Adrenal gland (tissue), 12 donors: Measurements from ENCODE around the gene LPP. TPM values are rescaled to one million over a fixed set of nuclear protein-coding genes. Genes with fewer than 3 reads are reported as not detected.

Experiments used
- DNase-seq, 7 donors: peaks; one replicate each; pipeline ENCODE4 v3.0.0-alpha.2; 2019 to 2020
- H3K27ac ChIP-seq, 5 donors: fragments of 200-600 bp; sonication (generic) in 4 of 5; 1 replicate in 3 of 5; 2 replicates in 2 of 5; pipeline versions ENCODE4 v1.5.1 to v1.8.0; 2016 to 2020; ENCODE audit warnings: mild to moderate bottlenecking in 1 of 5
- H3K27me3 ChIP-seq: fragments of 200-600 bp; 2 replicates; pipeline ENCODE4 v1.8.0; 2021
- H3K36me3 ChIP-seq, 2 donors: fragments of 200-600 bp; replicated peaks in 1 of 2; 1 replicate in 1 of 2; 2 replicates in 1 of 2; pipeline versions ENCODE4 v1.5.1 to v1.8.0; 2018 to 2022
- H3K4me1 ChIP-seq, 2 donors: fragments of 200-600 bp; replicated peaks in 1 of 2; 1 replicate in 1 of 2; 2 replicates in 1 of 2; pipeline versions ENCODE4 v1.5.1 to v1.8.0; 2018 to 2021
- H3K4me3 ChIP-seq, 4 donors: fragments of 200-600 bp; sonication (generic) in 3 of 4; one replicate each; pipeline ENCODE4 v1.5.1; 2016 to 2018
- H3K9me3 ChIP-seq, 3 donors: fragments of 200-600 bp; sonication (generic) in 1 of 3; replicated peaks in 1 of 3; 1 replicate in 2 of 3; 2 replicates in 1 of 3; pipeline versions ENCODE4 v1.5.1 to v1.8.0; 2016 to 2021
- POLR2A ChIP-seq, 2 donors: fragments of 450-650 bp; IDR thresholded peaks; one replicate each; pipeline ENCODE4 v1.6.1; 2017; ENCODE audit warnings: antibody characterized with exemption in 2 of 2, mild to moderate bottlenecking in 2 of 2, moderate library complexity in 1 of 2
- WGBS, 4 donors: extraction: QIAGEN DNeasy Blood & Tissue Kit in 2 of 4; methylation state at CpG; one replicate each; pipeline versions ENCODE4 v1.1.5 to v1.1.7; 2013 to 2017; 5-methylcytosine and 5-hydroxymethylcytosine counted together
- intact Hi-C, 2 donors: fragments of 100-400 bp; cut with DNase I; formaldehyde crosslinking; loops; one replicate each; pipeline versions ENCODE4 v1.14.1 to v1.15.0; 2022 to 2023
- polyA plus RNA-seq, 3 donors: library from polyadenylated mRNA; stranded (reverse); fragments of 200-250 nt in 2 of 3; fragments of 350-450 nt in 1 of 3; fragmentation: Illumina TruSeq in 1 of 3; extraction: RNeasy Lipid Tissue Mini Kit (QIAGEN cat#74804) in 1 of 3; gene quantifications; one replicate each; pipeline ENCODE4 v1.2.3, GENCODE V29; 2013 to 2014
- total RNA-seq, 9 donors: library from RNA; depleted of rRNA in 4 of 9; stranded (reverse); fragments of >200 nt in 4 of 9; fragments of 120-200 nt in 1 of 9; fragmentation: NEBNext Ultra II Directional in 1 of 9; extraction: Animal tissue kit (Norgen Biotek cat#: 25700) in 1 of 9; gene quantifications; one replicate each; pipeline versions ENCODE4 v1.1.0 to v1.2.4, GENCODE V29; 2013 to 2023
- TF ChIP-seq, protein P1 (sequence below), 6 experiments: fragments of 450-650 bp in 4 of 6; fragments of 200-600 bp in 2 of 6; sonication (generic) in 1 of 6; IDR thresholded peaks; 1 replicate in 5 of 6; 2 replicates in 1 of 6; pipeline versions ENCODE4 v1.5.1 to v1.8.0; 2016 to 2021; ENCODE audit warnings: antibody characterized with exemption in 6 of 6, mild to moderate bottlenecking in 2 of 6, moderate library complexity in 1 of 6
- donor health status: healthy with polysubstance abuse.
- donor health status: Bipolar disorder and iron deficiency.
- donor health status: DM: yes; HTN: yes; CAD: no.
- donor health status: DM: no; HTN: no; CAD: no.
- donor health status: DM: no; HTN: no; CAD: no.
- donor health status: DM: yes; HTN: yes; CAD: no.

Gene LPP
- total and polyA plus RNA-seq, 12 donors = 7.0 to 170 (median 101) TPM

- intact Hi-C loops = no loop called here
- no peak for DNase-seq
Observed at GRCh38 chr3:188488801-188489200, 334.8 kb downstream of the LPP start.

GRCh38 chr3:188489639-188490405 lies 335.9 kb downstream of the LPP start:
- Histone ChIP-seq H3K9me3 (peaks cover 0 to 3% (median 0%) of the 10 kb centered on the region in 3 donors), H3K36me3 (peaks cover 0 to 5% of the 10 kb centered on the region in 2 donors), H3K4me3 (no peak overlapping the region), H3K27ac (no peak overlapping the region), H3K27me3 (no peaks in the 10 kb centered on the region), H3K4me1 (peaks cover 13 to 19% of the 10 kb centered on the region in 2 donors)
- TF ChIP-seq, protein P1, sequence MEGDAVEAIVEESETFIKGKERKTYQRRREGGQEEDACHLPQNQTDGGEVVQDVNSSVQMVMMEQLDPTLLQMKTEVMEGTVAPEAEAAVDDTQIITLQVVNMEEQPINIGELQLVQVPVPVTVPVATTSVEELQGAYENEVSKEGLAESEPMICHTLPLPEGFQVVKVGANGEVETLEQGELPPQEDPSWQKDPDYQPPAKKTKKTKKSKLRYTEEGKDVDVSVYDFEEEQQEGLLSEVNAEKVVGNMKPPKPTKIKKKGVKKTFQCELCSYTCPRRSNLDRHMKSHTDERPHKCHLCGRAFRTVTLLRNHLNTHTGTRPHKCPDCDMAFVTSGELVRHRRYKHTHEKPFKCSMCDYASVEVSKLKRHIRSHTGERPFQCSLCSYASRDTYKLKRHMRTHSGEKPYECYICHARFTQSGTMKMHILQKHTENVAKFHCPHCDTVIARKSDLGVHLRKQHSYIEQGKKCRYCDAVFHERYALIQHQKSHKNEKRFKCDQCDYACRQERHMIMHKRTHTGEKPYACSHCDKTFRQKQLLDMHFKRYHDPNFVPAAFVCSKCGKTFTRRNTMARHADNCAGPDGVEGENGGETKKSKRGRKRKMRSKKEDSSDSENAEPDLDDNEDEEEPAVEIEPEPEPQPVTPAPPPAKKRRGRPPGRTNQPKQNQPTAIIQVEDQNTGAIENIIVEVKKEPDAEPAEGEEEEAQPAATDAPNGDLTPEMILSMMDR (IDR thresholded peaks at IDR 0.05) = no peak
- no peak for TF ChIP-seq POLR2A (IDR thresholded peaks at IDR 0.05)
- DNase-seq = no peak
- intact Hi-C loops = no loop called here
- WGBS, 4 donors = 77 to 84% (median 82%) methylated on average over 1 of the region's 1 CpG

More at GRCh38 chr3:188488801-188489200, 334.8 kb downstream of the LPP start:
- Histone ChIP-seq H3K27me3 (no peaks in the 10 kb centered on the region), H3K27ac (no peak overlapping the region), H3K4me3 (no peak overlapping the region), H3K9me3 (peaks cover 0 to 3% (median 0%) of the 10 kb centered on the region in 3 donors), H3K36me3 (peaks cover 0 to 6% of the 10 kb centered on the region in 2 donors), H3K4me1 (peaks cover 13 to 19% of the 10 kb centered on the region in 2 donors)
- TF ChIP-seq, protein P1 (IDR thresholded peaks at IDR 0.05) = no peak
- TF ChIP-seq POLR2A (IDR thresholded peaks at IDR 0.05) = no peak
- 91 to 98% (median 95%) methylated on average over 6 of the region's 6 CpGs for WGBS, 4 donors

GRCh38 chr3:188490416-188490815 lies 336.5 kb downstream of the LPP start:
- no peak overlapping the region for H3K4me3 ChIP-seq
- WGBS, 4 donors = 94 to 99% (median 97%) methylated on average over 11 of the region's 11 CpGs
- TF ChIP-seq, protein P1 (IDR thresholded peaks at IDR 0.05) = no peak
- TF ChIP-seq POLR2A (IDR thresholded peaks at IDR 0.05) = no peak
- no peaks in the 10 kb centered on the region for H3K27me3 ChIP-seq
- DNase-seq = no peak
- H3K27ac ChIP-seq = peak overlapping the region in 1 of 5 donors; percentile 54
- intact Hi-C loops = no loop called here
- H3K4me1 ChIP-seq = peaks cover 13 to 19% of the 10 kb centered on the region in 2 donors
- H3K9me3 ChIP-seq = peaks cover 0 to 3% (median 0%) of the 10 kb centered on the region in 3 donors
- H3K36me3 ChIP-seq = no peaks in the 10 kb centered on the region

DNA sequence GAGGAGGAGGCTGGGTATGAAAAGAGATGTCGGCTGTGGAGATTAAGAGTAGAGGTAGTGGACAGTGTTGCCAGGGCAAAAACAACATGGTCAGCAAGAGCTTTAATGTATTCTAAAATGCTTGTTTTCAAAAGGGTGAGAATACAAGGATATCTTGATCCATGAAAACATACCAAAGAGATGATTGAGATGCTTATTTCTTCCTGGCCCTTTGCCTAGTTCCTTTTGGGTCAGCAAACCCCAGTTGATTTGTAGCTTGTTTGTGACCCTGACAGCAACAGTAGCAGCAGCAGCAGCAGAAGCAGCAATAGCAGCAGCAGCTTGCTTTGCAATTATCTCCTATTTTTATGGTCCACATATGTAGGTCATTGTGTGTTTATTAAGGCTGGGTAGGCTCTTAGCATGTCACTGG lies 337.3 kb downstream of the LPP start:
- Histone ChIP-seq H3K4me3 (no peak overlapping the region), H3K27ac (peak overlapping the region in 3 of 5 donors; percentile 23 to 54 (median 53)), H3K36me3 (no peaks in the 10 kb centered on the region), H3K4me1 (peaks cover 13 to 19% of the 10 kb centered on the region in 2 donors), H3K9me3 (peaks cover 0 to 3% (median 0%) of the 10 kb centered on the region in 3 donors), H3K27me3 (no peaks in the 10 kb centered on the region)
- intact Hi-C loops = no loop called here
- DNase-seq = peak; percentile 34 to 76 (median 47)
- WGBS, 4 donors = 17 to 31% (median 24%) methylated on average over 1 of the region's 1 CpG
- no peak for TF ChIP-seq POLR2A (IDR thresholded peaks at IDR 0.05)
- TF ChIP-seq, protein P1 (IDR thresholded peaks at IDR 0.05) = no peak
